Kasumi-1 (cell line): ENCODE results near the gene MAN1A1.

Experiments used
- DNase-seq, 2 experiments: peaks; one replicate each; lab custom pipeline; 2025; lab: John Stamatoyannopoulos, UW

Gene MAN1A1

GRCh38 chr6:119346450-119346849 is 3.1 kb downstream of the MAN1A1 start:
- no peak for DNase-seq

DNA sequence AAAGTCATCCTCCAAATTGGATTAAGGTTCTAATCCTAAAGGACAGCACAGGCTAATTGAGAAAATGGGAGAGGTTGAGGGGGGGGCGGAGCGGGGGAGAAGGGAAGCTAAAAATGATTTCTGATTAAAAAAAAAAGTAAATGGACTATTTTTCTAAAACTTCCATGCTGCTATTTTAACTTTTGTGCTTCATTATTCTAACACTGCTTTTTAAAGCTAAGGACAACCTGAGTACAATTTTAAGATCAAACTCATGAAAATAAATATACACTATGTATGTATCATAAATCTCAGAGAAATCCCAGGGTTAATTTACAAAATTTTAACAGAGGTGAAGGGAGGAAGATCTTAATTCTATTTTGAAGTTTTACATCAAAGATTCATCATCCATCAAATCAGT is 4.4 kb downstream of the MAN1A1 start:
- DNase-seq = no peak

- no peak for DNase-seq
Measured at GRCh38 chr6:119344306-119344705, 5.3 kb downstream of the MAN1A1 start.

DNA sequence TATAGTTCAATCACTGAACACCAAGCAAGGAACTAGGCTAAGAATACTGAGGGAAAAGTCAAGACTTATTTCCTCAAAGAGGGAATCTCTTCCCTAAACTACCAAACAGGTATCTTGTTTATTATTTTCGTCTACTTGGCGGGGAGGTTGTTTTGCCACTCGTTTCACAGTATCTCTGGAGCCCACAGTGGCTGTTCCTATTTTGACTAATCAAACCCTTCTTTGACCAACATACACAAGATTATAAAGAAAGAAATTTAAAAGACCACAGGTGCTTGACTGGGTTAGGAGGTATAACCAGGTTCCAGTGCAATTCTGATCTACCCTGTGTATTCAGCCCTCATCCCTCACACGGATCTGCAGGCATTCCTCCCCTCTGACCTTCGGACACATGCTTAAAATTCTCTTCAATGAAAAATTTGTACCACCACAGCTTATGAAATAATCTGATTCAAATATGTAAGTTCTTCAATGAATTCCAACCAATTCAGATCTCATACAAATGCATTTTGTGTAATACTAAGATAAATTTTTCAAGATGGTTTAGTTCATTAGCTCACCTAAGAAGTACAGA is 5.9 kb downstream of the MAN1A1 start:
- DNase-seq = no peak

GRCh38 chr6:119343167-119343566 is 6.4 kb downstream of the MAN1A1 start:
- DNase-seq = no peak

DNA sequence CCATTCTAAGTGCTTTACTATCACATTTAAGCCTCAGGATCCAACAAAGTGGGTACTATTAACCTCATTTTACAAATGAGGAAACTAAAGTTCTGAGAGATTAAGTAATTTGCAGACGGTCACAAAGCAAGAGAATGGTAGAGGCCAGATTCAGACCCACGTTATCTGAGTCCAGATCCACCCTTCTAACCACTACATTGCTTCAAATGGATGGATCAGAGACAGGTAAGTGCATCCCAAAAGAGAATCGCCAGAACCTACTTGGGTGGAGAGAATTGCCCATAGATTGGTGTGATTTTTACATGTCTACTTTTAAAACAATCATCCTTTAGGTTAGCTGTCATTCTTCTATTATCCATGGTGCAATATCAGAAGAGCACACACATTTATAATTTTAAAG is 7.1 kb downstream of the MAN1A1 start:
- DNase-seq = no peak

DNA sequence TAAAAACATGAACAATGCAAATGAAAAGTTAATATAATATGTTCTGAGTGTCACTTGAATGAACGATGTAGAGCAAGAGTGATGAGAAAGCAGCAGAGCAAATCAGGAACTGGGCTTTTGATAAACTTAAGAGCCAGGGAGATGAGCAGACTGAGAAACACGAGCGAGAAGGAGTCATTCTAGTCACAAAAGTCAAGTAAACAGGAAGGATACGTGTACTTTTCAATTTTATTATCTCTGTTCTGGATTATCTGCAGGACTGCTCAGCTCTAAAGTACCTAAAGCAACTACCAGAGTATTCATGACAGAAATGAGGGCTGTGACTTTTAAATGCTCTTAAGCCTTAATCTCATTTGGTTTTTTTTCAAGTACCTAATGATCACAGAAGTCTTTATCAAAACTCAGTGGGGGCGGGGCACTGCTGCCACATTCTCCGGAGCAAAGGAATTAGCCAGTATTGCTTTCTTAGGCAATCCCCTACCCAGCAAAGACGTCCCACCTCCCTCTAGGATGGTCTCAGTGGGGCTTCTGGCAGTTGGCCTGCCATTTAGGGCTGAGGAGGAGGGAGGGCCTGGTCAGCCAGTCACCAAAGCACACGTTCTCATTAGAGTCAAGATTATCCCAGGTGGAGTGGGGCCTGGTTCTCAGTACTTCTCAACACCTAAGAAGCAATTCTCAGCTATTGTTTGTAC is 8.6 kb downstream of the MAN1A1 start:
- DNase-seq = no peak

- no peak for DNase-seq
Measured at GRCh38 chr6:119339941-119340456, 9.6 kb downstream of the MAN1A1 start.

- DNase-seq = no peak
Measured at GRCh38 chr6:119337762-119338161, 11.8 kb downstream of the MAN1A1 start.

DNA sequence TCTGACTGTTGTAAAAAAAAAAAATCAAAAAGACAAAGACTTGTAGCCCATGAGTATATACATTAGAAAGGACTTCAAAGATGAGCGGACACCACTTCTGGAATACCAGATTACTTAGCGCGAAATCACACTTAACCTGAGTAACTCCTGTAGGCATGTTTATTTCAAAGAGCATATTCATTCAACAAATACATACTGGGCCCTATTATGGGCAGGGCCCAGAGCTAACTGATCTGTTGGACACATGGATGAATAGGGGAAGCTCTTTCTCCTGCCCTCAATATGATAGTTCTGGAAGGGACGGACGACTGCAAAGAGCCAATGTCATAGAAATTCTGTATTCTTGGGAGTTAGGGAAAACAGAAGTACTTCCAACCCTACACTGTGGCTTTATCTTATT is 12.3 kb downstream of the MAN1A1 start:
- DNase-seq = no peak

DNA sequence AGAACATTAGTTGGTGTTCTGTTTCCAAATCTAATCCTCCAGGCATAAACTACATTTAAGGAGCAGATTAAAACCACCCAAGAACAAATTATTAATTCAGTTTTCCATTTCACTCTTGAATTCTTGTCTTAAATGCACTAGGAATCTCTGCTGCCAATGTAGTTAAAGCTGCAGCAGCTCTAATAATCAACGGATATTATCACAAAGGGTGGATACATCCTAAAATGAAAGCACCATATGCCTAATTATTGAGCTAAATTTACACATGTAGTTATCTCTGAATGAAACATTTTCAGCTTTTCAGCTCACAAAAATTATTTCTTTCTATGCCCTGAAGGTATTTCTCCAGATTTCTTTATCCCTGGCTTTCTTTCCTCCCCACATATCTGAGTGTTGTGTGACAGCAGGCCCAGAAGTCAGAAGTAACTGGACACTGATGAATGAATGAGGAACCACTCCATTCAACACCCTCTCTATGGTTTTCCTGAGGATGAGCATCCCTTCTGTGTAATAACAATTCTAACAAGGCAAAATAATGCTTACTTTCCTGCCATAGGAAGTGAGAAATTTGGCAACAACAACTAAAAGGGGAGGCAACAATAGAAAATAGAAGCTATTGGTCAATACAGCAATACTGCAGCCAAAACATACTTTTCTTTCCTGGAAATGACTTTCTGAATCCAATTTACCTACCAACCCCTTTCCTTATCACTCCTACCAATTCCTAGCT is 14.9 kb downstream of the MAN1A1 start:
- DNase-seq = no peak

DNA sequence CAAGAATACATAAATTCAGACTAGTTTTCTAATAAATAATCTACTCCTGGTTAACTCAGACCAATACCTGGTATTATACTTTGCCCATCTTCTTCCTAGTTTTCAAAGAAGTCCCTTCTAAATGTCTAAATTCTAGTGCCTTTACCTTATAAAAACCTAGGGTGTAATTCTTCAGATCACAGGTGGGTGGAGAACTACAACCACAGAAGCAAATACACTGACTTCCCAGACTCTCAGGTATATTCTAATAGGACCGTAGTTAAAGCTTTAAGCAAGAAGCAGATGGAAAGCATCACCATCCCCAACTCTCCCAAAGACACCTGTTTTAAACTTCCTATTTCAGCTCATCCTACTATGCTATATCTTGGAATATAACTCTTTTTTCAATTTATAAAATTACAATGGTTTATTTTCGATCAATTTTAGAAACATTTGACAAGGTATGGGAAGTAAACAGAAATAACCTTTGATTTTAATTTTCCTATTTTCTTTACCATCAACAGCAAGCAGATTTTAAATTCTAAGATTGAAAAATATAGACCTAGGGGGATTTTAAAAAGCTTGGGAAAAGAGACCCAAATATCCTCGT is 15.8 kb downstream of the MAN1A1 start:
- DNase-seq = peak; percentile 23 to 28

DNA sequence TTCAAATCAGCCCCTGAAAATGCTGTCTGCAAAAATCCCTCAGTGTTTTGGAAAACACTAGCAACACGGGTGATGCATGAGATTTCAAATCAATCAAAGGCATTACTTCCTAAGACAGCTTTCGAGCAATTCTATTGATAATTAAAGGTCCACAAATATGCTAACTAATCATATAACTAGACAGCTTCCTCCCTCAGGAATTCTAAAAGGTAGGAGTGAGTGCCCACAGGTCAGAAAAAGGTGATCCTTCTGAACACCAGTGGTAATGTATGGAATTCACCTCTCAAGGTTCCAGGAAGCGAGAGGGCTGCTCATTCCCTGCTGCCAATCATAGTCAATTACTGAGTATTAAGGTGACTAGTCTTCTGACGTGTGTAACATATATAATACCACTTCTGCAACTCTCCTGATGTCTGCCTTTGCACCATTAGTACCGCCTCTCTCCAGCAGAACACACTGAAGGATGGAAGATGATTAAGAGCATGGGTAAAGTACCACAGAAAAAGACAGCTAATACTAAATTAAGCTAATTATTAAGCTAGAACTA is 16.4 kb downstream of the MAN1A1 start:
- no peak for DNase-seq

- DNase-seq = no peak
Measured at GRCh38 chr6:119331663-119332286, 17.8 kb downstream of the MAN1A1 start.

GRCh38 chr6:119330520-119331113 is 18.9 kb downstream of the MAN1A1 start:
- DNase-seq = no peak

GRCh38 chr6:119329794-119330180 is 19.8 kb downstream of the MAN1A1 start:
- no peak for DNase-seq

DNA sequence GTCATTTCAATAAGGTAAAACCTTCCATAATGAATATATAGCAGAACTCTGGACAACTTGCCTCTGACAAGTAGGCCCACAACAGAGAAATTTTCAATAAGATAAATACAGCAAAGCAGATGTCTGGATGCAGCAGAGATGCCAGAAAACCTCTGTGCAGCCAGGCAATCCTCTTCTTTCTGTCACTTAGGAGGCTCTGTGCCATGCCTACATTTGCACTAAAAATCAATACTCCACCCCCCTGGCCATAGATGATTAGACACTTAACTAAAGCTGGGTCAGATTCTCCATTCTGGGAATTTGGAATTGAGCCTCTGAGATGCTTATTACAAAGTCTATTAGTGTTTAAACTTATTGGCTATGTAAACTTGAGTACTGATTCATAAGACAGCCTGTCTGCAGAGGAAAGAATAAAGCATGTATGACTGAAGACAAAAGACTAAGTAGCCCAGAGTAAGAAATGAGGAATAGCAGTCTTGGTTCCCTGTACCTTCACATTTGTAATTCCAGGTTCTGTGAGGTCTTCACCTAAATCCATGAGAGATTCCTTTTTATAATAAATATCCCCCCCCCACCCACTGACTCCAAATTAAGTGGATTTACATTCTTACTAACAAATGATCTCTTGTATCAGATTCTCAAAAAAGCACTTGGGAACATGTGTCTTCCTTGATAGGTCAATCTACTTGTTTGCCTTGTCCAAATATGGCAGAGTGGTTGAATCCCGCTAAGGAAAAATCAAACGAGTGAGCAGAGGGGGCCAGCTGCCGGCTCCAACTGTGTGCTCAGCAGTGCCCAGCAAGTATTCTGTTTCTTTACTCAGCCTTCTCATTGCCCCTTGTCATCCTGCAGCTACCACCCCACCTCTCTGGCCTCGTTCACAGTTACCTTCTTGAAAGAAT is 20.4 kb downstream of the MAN1A1 start:
- no peak for DNase-seq

GRCh38 chr6:119328254-119328653 is 21.3 kb downstream of the MAN1A1 start:
- DNase-seq = no peak

DNA sequence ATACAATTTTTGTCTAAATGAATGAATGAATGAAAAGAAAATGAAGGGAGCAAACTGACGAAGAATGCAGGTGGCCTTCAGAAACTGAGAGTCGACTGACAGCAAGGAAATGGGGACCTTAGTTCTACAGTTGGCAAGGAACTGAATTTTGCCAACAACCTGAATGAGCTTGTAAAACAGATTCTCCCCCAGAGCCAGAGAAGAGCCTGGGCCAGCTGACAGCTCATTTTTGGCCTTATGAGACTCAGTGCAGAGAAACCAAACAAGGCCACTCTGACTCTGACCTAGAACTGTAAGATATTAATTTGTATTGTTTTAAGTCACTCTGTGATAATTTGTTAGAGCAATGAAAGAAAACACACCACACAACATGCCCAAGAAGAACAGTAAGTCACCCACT is 21.8 kb downstream of the MAN1A1 start:
- DNase-seq = no peak

- no peak for DNase-seq
Measured at GRCh38 chr6:119326291-119327005, 23.1 kb downstream of the MAN1A1 start.
